H9 (cell line): Measurements from ENCODE around the gene LIPC. TPM values are rescaled to one million over a fixed set of nuclear protein-coding genes. Genes with fewer than 3 reads are reported as not detected.

Experiments used
- DNase-seq: peaks from one replicate; pipeline ENCODE4 v3.0.0-alpha.2; 2017
- H2AFZ ChIP-seq: one replicate; pipeline ENCODE4 v1.6.1; 2013; ENCODE audit warnings: mild to moderate bottlenecking, low read length, control low read depth, moderate library complexity
- H2AK5ac ChIP-seq: 2 replicates; pipeline ENCODE4 v1.6.1; 2013; ENCODE audit warnings: low read length, control low read depth, mixed read lengths; ENCODE audit not compliant: insufficient read length
- H2BK120ac ChIP-seq: one replicate; pipeline ENCODE4 v1.6.1; 2013; ENCODE audit warnings: low read depth, mild to moderate bottlenecking, low read length, control low read depth, inconsistent platforms; ENCODE audit not compliant: poor library complexity, severe bottlenecking
- H2BK12ac ChIP-seq: 2 replicates; pipeline ENCODE4 v1.6.1; 2013; ENCODE audit warnings: low read length, control low read depth, mixed read lengths, low read depth; ENCODE audit not compliant: insufficient read length
- H2BK15ac ChIP-seq: 2 replicates; pipeline ENCODE4 v1.6.1; 2013; ENCODE audit warnings: low read depth, low read length, control low read depth
- H2BK20ac ChIP-seq: one replicate; pipeline ENCODE4 v1.6.1; 2013; ENCODE audit warnings: low read depth, mild to moderate bottlenecking, low read length, control low read depth, inconsistent platforms; ENCODE audit not compliant: poor library complexity, severe bottlenecking
- H2BK5ac ChIP-seq: 2 replicates; pipeline ENCODE4 v1.6.1; 2013; ENCODE audit warnings: low read length, control low read depth, mixed read lengths; ENCODE audit not compliant: insufficient read length
- H3K14ac ChIP-seq: 2 replicates; pipeline ENCODE4 v1.6.1; 2013; ENCODE audit warnings: low read length, control low read depth; ENCODE audit not compliant: insufficient read depth
- H3K18ac ChIP-seq: 2 replicates; pipeline ENCODE4 v1.6.1; 2013; ENCODE audit warnings: low read depth, mild to moderate bottlenecking, mixed read lengths, low read length, control low read depth; ENCODE audit not compliant: insufficient read length
- H3K23ac ChIP-seq: 2 replicates; pipeline ENCODE4 v1.6.1; 2013; ENCODE audit warnings: low read length, control low read depth, mixed read lengths, low read depth; ENCODE audit not compliant: insufficient read length
- H3K23me2 ChIP-seq: 2 replicates; pipeline ENCODE4 v1.6.1; 2013; ENCODE audit warnings: low read depth, mild to moderate bottlenecking, mixed read lengths, low read length, control low read depth; ENCODE audit not compliant: insufficient read length, poor library complexity, severe bottlenecking
- H3K27ac ChIP-seq: 2 replicates; pipeline ENCODE4 v1.5.1; 2013; ENCODE audit warnings: low read length, control low read depth, mixed read lengths, low read depth; ENCODE audit not compliant: insufficient read length
- H3K27me3 ChIP-seq: 2 replicates; pipeline ENCODE4 v1.6.1; 2013; ENCODE audit warnings: low read length, control low read depth, inconsistent platforms; ENCODE audit not compliant: insufficient read depth
- H3K4ac ChIP-seq: 2 replicates; pipeline ENCODE4 v1.6.1; 2013; ENCODE audit warnings: low read depth, mild to moderate bottlenecking, control low read depth, inconsistent platforms, low read length, moderate library complexity
- H3K4me1 ChIP-seq: 2 replicates; pipeline ENCODE4 v1.6.1; 2013; ENCODE audit warnings: low read length, control low read depth, inconsistent platforms; ENCODE audit not compliant: insufficient read depth
- H3K4me2 ChIP-seq: 2 replicates; pipeline ENCODE4 v1.6.1; 2013; ENCODE audit warnings: low read length, control low read depth, mixed read lengths; ENCODE audit not compliant: insufficient read length, insufficient read depth
- H3K56ac ChIP-seq: 2 replicates; pipeline ENCODE4 v1.6.1; 2013; ENCODE audit warnings: low read depth, mild to moderate bottlenecking, mixed read lengths, low read length, control low read depth; ENCODE audit not compliant: insufficient read length
- H3K79me1 ChIP-seq: 2 replicates; pipeline ENCODE4 v1.6.1; 2013; ENCODE audit warnings: low read depth, mild to moderate bottlenecking, moderate library complexity, low read length, control low read depth, inconsistent platforms; ENCODE audit not compliant: insufficient read depth, poor library complexity, severe bottlenecking
- H3K79me2 ChIP-seq: 2 replicates; pipeline ENCODE4 v1.6.1; 2013; ENCODE audit warnings: low read length, control low read depth, inconsistent platforms; ENCODE audit not compliant: insufficient read depth
- H3K9ac ChIP-seq: 2 replicates; pipeline ENCODE4 v1.6.1; 2013; ENCODE audit warnings: low read length, control low read depth, mixed read lengths; ENCODE audit not compliant: insufficient read length; ENCODE audit errors: extremely low read depth
- H3K9me3 ChIP-seq: one replicate; pipeline ENCODE4 v1.6.1; 2013; ENCODE audit warnings: low read depth, low read length, inconsistent platforms; ENCODE audit not compliant: control insufficient read depth
- H3T11ph ChIP-seq: one replicate; pipeline ENCODE4 v1.6.1; 2013; ENCODE audit warnings: mild to moderate bottlenecking, low read length, control low read depth, inconsistent platforms
- H4K20me1 ChIP-seq: one replicate; pipeline ENCODE4 v1.6.1; 2013; ENCODE audit not compliant: control insufficient read depth, insufficient read length, insufficient read depth
- H4K5ac ChIP-seq: 2 replicates; pipeline ENCODE4 v1.6.1; 2013; ENCODE audit warnings: low read depth, mild to moderate bottlenecking, mixed read lengths, low read length, control low read depth; ENCODE audit not compliant: insufficient read length
- H4K8ac ChIP-seq: replicated peaks from 2 replicates; pipeline ENCODE4 v1.6.1; 2013; ENCODE audit warnings: low read length, control low read depth, mixed read lengths, low read depth; ENCODE audit not compliant: insufficient read length
- H4K91ac ChIP-seq: 2 replicates; pipeline ENCODE4 v1.6.1; 2013; ENCODE audit warnings: low read depth, mild to moderate bottlenecking, moderate library complexity, mixed read lengths, low read length, control low read depth; ENCODE audit not compliant: insufficient read length
- H3K27ac Mint-ChIP-seq, 3 experiments: 2 replicates in 2 of 3; 3 replicates in 1 of 3; pipeline ENCODE4 v1.8.0; 2020 to 2021; ENCODE audit warnings: mixed read lengths in 3 of 3, mild to moderate bottlenecking in 1 of 3, moderate library complexity in 1 of 3
- H3K27me3 Mint-ChIP-seq: 2 replicates; pipeline ENCODE4 v1.8.0; 2021; ENCODE audit warnings: low read depth, mild to moderate bottlenecking, moderate library complexity, mixed read lengths
- H3K36me3 Mint-ChIP-seq, 3 experiments: 2 replicates in 2 of 3; 3 replicates in 1 of 3; pipeline ENCODE4 v1.8.0; 2020 to 2021; ENCODE audit warnings: low read depth in 3 of 3, mixed read lengths in 3 of 3; ENCODE audit not compliant: insufficient read depth in 1 of 3
- H3K4me1 Mint-ChIP-seq, 2 experiments: 2 replicates each; pipeline ENCODE4 v1.8.0; 2020; ENCODE audit warnings: mixed read lengths in 2 of 2
- H3K4me3 Mint-ChIP-seq, 2 experiments: 2 replicates in 1 of 2; 3 replicates in 1 of 2; pipeline ENCODE4 v1.8.0; 2020 to 2021; ENCODE audit warnings: mild to moderate bottlenecking in 2 of 2, mixed read lengths in 2 of 2, moderate library complexity in 1 of 2
- H3K9me3 Mint-ChIP-seq, 2 experiments: 2 replicates in 1 of 2; 3 replicates in 1 of 2; pipeline ENCODE4 v1.8.0; 2020; ENCODE audit warnings: mild to moderate bottlenecking in 2 of 2, mixed read lengths in 2 of 2, moderate library complexity in 1 of 2
- WGBS: extraction: QIAGEN DNeasy Blood & Tissue Kit; methylation state at CpG from one replicate; pipeline ENCODE4 v1.1.7; 2013; ENCODE audit warnings: missing lambda C conversion rate, low lambda C conversion rate, mixed read lengths; ENCODE audit not compliant: insufficient read length; ENCODE audit errors: extremely low coverage; 5-methylcytosine and 5-hydroxymethylcytosine counted together
- total RNA-seq: library from RNA; stranded (reverse); gene quantifications from 2 replicates; pipeline ENCODE4 v1.2.1, GENCODE V29; 2021
- TF ChIP-seq, protein P1 (sequence below): fragments of 200-600 bp; sonication (generic); conservative IDR thresholded peaks from 3 replicates; pipeline ENCODE4 v1.8.0; 2021; ENCODE audit warnings: antibody characterized with exemption, mild to moderate bottlenecking

LIPC gene
- total RNA-seq, 1 experiment from 2014 or later, result not detected

- no peak overlapping the region for H3K14ac ChIP-seq
- H3K23ac ChIP-seq, result no peak overlapping the region
- no peak overlapping the region for H2AFZ ChIP-seq
- no peak overlapping the region for H2BK15ac ChIP-seq
- no peak overlapping the region for H3K56ac ChIP-seq
- H4K91ac ChIP-seq, result no peak overlapping the region
- H3K79me1 ChIP-seq, result no peaks in the 10 kb centered on the region
- H4K5ac ChIP-seq, result no peak overlapping the region
- no peaks in the 10 kb centered on the region for H3K4me1 ChIP-seq
- no peak overlapping the region for H2BK12ac ChIP-seq
- no peaks in the 10 kb centered on the region for H4K20me1 ChIP-seq
- no CpG with 5 or more reads among the region's 6 CpGs for WGBS
- Mint-ChIP-seq H3K27ac (no peak overlapping the region; a peak in 1 of 7 replicates), H3K27me3 (no peaks in the 10 kb centered on the region), H3K9me3 (peaks cover 8 to 15% of the 10 kb centered on the region in 2 experiments; a peak in 4 of 5 replicates), H3K36me3 (peaks cover 0 to 15% (median 6%) of the 10 kb centered on the region in 3 experiments; a peak in 3 of 7 replicates), H3K4me1 (peaks cover 26 to 34% of the 10 kb centered on the region in 2 experiments), H3K4me3 (no peak overlapping the region)
- no peak overlapping the region for H3K4me2 ChIP-seq
- DNase-seq, result no peak
- H3K27me3 ChIP-seq, result no peaks in the 10 kb centered on the region
- no peak overlapping the region for H3K27ac ChIP-seq
- no peaks in the 10 kb centered on the region for H3K79me2 ChIP-seq
- H3T11ph ChIP-seq, result no peak overlapping the region
- H3K9me3 ChIP-seq, result no peaks in the 10 kb centered on the region
- H3K9ac ChIP-seq, result no peak overlapping the region
- no peak overlapping the region for H2BK120ac ChIP-seq
- H2BK20ac ChIP-seq, result no peak overlapping the region
- H4K8ac ChIP-seq, result no peak overlapping the region
- H2AK5ac ChIP-seq, result no peak overlapping the region
- H2BK5ac ChIP-seq, result no peak overlapping the region
- H3K23me2 ChIP-seq, result no peaks in the 10 kb centered on the region
- TF ChIP-seq, protein P1, sequence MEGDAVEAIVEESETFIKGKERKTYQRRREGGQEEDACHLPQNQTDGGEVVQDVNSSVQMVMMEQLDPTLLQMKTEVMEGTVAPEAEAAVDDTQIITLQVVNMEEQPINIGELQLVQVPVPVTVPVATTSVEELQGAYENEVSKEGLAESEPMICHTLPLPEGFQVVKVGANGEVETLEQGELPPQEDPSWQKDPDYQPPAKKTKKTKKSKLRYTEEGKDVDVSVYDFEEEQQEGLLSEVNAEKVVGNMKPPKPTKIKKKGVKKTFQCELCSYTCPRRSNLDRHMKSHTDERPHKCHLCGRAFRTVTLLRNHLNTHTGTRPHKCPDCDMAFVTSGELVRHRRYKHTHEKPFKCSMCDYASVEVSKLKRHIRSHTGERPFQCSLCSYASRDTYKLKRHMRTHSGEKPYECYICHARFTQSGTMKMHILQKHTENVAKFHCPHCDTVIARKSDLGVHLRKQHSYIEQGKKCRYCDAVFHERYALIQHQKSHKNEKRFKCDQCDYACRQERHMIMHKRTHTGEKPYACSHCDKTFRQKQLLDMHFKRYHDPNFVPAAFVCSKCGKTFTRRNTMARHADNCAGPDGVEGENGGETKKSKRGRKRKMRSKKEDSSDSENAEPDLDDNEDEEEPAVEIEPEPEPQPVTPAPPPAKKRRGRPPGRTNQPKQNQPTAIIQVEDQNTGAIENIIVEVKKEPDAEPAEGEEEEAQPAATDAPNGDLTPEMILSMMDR, result no peak
- no peak overlapping the region for H3K18ac ChIP-seq
- H3K4ac ChIP-seq, result no peak overlapping the region
Measured at GRCh38 chr15:58559904-58560588, 128.3 kb downstream of the LIPC start.
